Activated CD4-positive, alpha-beta T cell treated with anti-CD3 and anti-CD28 coated beads, Interleukin-2, amount 50 U/mL, for 16 hours (primary cell): ENCODE data around the gene SH3BGR.

ENCODE experiments used
- DNase-seq: peaks from one replicate; pipeline ENCODE4 v3.0.0-alpha.2; 2020

Gene SH3BGR

GRCh38 chr21:39555911-39556590 lies 104.3 kb downstream of the SH3BGR start:
- no peak for DNase-seq

- no peak for DNase-seq
Observed at GRCh38 chr21:39559511-39559910, 107.7 kb downstream of the SH3BGR start.

DNA sequence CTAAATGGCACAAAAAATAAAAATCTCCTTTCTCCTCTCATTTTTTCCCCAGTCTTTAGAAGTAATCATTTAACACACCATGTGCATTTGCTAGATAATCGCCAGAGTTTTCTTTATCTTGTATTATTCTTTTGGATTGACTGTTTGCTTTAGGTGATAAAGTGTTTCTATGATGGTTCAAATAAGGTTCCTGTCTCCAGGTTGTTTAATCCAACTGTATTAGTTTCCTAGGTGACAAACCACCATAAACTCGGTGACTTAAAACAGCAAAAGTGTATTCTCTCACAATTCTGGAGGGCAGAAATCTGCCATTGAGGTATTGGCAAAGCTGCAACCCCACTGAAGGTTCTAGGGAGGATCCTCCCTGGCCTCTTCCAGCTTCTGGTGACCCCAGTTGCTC lies 109.4 kb downstream of the SH3BGR start:
- DNase-seq, result no peak

GRCh38 chr21:39562791-39563770 lies 111.3 kb downstream of the SH3BGR start:
- no peak for DNase-seq

- DNase-seq, result no peak
Observed at GRCh38 chr21:39564200-39564599, 112.4 kb downstream of the SH3BGR start.
